Measurements from ENCODE around the gene ACTL6A. TPM values are rescaled to one million over a fixed set of nuclear protein-coding genes. Genes with fewer than 3 reads are reported as not detected.
"Not testable (repeated sequence)": the region's sequence is repeated elsewhere in the genome, so short reads cannot be mapped to it uniquely, and the experiment has no call there.

The ACTL6A gene
- 139 and 155 TPM in 2 replicates for total RNA-seq (ENCODE audit: low replicate concordance)

- TF ChIP-seq EZH2 (IDR thresholded peaks at IDR 0.05) (no peak), EZH2phosphoT487 (IDR thresholded peaks at IDR 0.05) (no peak)
- TF ChIP-seq, protein P1, sequence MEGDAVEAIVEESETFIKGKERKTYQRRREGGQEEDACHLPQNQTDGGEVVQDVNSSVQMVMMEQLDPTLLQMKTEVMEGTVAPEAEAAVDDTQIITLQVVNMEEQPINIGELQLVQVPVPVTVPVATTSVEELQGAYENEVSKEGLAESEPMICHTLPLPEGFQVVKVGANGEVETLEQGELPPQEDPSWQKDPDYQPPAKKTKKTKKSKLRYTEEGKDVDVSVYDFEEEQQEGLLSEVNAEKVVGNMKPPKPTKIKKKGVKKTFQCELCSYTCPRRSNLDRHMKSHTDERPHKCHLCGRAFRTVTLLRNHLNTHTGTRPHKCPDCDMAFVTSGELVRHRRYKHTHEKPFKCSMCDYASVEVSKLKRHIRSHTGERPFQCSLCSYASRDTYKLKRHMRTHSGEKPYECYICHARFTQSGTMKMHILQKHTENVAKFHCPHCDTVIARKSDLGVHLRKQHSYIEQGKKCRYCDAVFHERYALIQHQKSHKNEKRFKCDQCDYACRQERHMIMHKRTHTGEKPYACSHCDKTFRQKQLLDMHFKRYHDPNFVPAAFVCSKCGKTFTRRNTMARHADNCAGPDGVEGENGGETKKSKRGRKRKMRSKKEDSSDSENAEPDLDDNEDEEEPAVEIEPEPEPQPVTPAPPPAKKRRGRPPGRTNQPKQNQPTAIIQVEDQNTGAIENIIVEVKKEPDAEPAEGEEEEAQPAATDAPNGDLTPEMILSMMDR (IDR thresholded peaks at IDR 0.05): no peak
- no peaks in the 10 kb centered on the region for H3K9me3 Mint-ChIP-seq
- peaks cover 14% of the 10 kb centered on the region for H3K4me1 Mint-ChIP-seq
- Histone ChIP-seq H3K4me2 (peak within 1 kb of the TSS; percentile 98), H3K9ac (peak within 1 kb of the TSS; percentile 50), H3K9me3 (ENCODE audit: low read depth) (no peaks in the 10 kb centered on the region), H3K27me3 (no peaks in the 10 kb centered on the region), H3K36me3 (no peaks in the 10 kb centered on the region), H3K79me2 (ENCODE audit: low read depth) (peaks cover 43% of the 10 kb centered on the region), H4K20me1 (ENCODE audit: low read depth) (peaks cover 37% of the 10 kb centered on the region), H3K27ac (peak within 1 kb of the TSS; percentile 86), H3K4me3 (peak within 1 kb of the TSS; percentile 88), H3F3A (ENCODE audit: low read depth) (peaks cover 11% of the 10 kb centered on the region), H2AFZ (replicated peaks) (peak within 1 kb of the TSS; percentile 8), H3K4me1 (peaks cover 9% of the 10 kb centered on the region)
- H3K36me3 Mint-ChIP-seq: no peaks in the 10 kb centered on the region
- H3K27me3 Mint-ChIP-seq (ENCODE audit: insufficient read depth, low read depth): peaks cover 4% of the 10 kb centered on the region
- peak; percentile 99 for DNase-seq (ENCODE audit: low spot score)
- peak within 1 kb of the TSS; percentile 98 for H3K4me3 Mint-ChIP-seq
- H3K27ac Mint-ChIP-seq: peak within 1 kb of the TSS; percentile 97
Observed at GRCh38 chr3:179562591-179563270, at the start of gene ACTL6A. ACTL6A (plus strand) TSS chr3:179562926; CDS start chr3:179563093, 167 bp downstream.

GRCh38 chr3:179513862-179514261 lies 48.9 kb upstream of the ACTL6A start:
- no peaks in the 10 kb centered on the region for H3K79me2 ChIP-seq (ENCODE audit: low read depth)
- TF ChIP-seq, protein P1 (IDR thresholded peaks at IDR 0.05): no peak
- no peak for TF ChIP-seq EZH2 (IDR thresholded peaks at IDR 0.05)
- TF ChIP-seq EZH2phosphoT487 (IDR thresholded peaks at IDR 0.05): no peak
- no peak overlapping the region for H3K27ac ChIP-seq
- no peaks in the 10 kb centered on the region for H3F3A ChIP-seq (ENCODE audit: low read depth)
- Mint-ChIP-seq H3K36me3 (no peaks in the 10 kb centered on the region), H3K27ac (no peak overlapping the region), H3K9me3 (peaks cover 2% of the 10 kb centered on the region), H3K4me3 (no peak overlapping the region), H3K4me1 (no peaks in the 10 kb centered on the region), H3K27me3 (ENCODE audit: insufficient read depth, low read depth) (peaks cover 3% of the 10 kb centered on the region)
- H3K9ac ChIP-seq: no peak overlapping the region
- H3K4me1 ChIP-seq: peaks cover 3% of the 10 kb centered on the region
- no peaks in the 10 kb centered on the region for H3K27me3 ChIP-seq
- H3K4me2 ChIP-seq: no peak overlapping the region
- DNase-seq (ENCODE audit: low spot score): no peak
- no peak overlapping the region for H2AFZ ChIP-seq (replicated peaks)
- H3K9me3 ChIP-seq (ENCODE audit: low read depth): no peaks in the 10 kb centered on the region
- no peaks in the 10 kb centered on the region for H4K20me1 ChIP-seq (ENCODE audit: low read depth)
- no peak overlapping the region for H3K4me3 ChIP-seq
- H3K36me3 ChIP-seq: no peaks in the 10 kb centered on the region

DNA sequence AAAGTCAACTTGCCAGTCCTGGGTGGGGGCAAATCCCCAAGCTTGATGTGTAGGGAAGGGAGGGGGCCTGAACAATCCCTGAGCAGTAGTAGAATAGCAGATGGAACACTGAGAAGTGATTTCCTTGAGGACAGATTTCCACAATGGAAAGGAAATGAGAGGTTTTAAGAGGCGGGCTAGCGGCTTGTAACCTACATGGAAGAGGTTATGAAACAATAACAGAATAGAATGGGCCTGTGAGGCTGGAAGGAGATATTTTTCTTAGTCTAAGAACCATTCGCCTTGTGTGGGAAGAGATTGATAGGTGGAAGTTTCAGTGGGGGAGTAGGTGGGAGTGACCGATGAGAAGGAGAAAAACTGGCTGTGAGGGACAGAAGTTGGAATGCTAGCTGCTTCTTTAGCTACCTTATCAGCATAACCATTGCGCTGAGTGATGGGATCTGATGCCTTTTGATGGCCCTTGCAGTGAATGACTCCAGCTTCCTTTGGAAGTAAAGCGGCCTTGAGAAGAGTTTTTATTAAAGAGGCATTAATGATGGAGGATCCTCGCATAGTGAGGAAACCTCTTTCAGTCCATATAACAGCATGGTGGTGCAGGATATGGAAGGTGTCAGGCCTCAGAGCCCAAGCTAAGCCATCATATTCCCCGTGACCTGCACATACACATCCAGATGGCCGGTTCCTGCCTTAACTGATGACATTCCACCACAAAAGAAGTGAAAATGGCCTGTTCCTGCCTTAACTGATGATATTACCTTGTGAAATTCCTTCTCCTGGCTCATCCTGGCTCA lies 46.1 kb upstream of the ACTL6A start:
- H3K9me3 Mint-ChIP-seq; H3K9me3 ChIP-seq (ENCODE audit: low read depth); H3K4me1 Mint-ChIP-seq; H3K4me3 Mint-ChIP-seq; H3K27me3 Mint-ChIP-seq (ENCODE audit: insufficient read depth, low read depth); H3K9ac ChIP-seq; H3F3A ChIP-seq (ENCODE audit: low read depth); H4K20me1 ChIP-seq (ENCODE audit: low read depth); H3K4me1 ChIP-seq; H3K79me2 ChIP-seq (ENCODE audit: low read depth); H2AFZ ChIP-seq (replicated peaks); H3K27me3 ChIP-seq; H3K4me3 ChIP-seq; H3K27ac ChIP-seq; H3K4me2 ChIP-seq; H3K36me3 ChIP-seq; H3K27ac Mint-ChIP-seq; DNase-seq (ENCODE audit: low spot score); H3K36me3 Mint-ChIP-seq: not testable (repeated sequence)

GRCh38 chr3:179526482-179526881 lies 36.2 kb upstream of the ACTL6A start:
- no peak overlapping the region for H3K4me3 Mint-ChIP-seq
- H3K9me3 Mint-ChIP-seq: peaks cover 3% of the 10 kb centered on the region
- H3K36me3 ChIP-seq: no peaks in the 10 kb centered on the region
- no peaks in the 10 kb centered on the region for H3K79me2 ChIP-seq (ENCODE audit: low read depth)
- no peaks in the 10 kb centered on the region for H3K36me3 Mint-ChIP-seq
- H3K4me3 ChIP-seq: no peak overlapping the region
- H3K27me3 ChIP-seq: no peaks in the 10 kb centered on the region
- H4K20me1 ChIP-seq (ENCODE audit: low read depth): no peaks in the 10 kb centered on the region
- peak overlapping the region; percentile 59 for H3K4me2 ChIP-seq
- H3K9ac ChIP-seq: no peak overlapping the region
- H3K4me1 Mint-ChIP-seq: peaks cover 37% of the 10 kb centered on the region
- no peaks in the 10 kb centered on the region for H3K9me3 ChIP-seq (ENCODE audit: low read depth)
- peaks cover 15% of the 10 kb centered on the region for H3F3A ChIP-seq (ENCODE audit: low read depth)
- peak overlapping the region; percentile 74 for H3K27ac Mint-ChIP-seq
- peaks cover 4% of the 10 kb centered on the region for H3K27me3 Mint-ChIP-seq (ENCODE audit: insufficient read depth, low read depth)
- peaks cover 28% of the 10 kb centered on the region for H3K4me1 ChIP-seq
- H2AFZ ChIP-seq (replicated peaks): peak overlapping the region; percentile 0
- no peak for DNase-seq (ENCODE audit: low spot score)
- no peak for TF ChIP-seq EZH2phosphoT487 (IDR thresholded peaks at IDR 0.05)
- TF ChIP-seq, protein P1 (IDR thresholded peaks at IDR 0.05): no peak
- TF ChIP-seq EZH2 (IDR thresholded peaks at IDR 0.05): no peak
- H3K27ac ChIP-seq: no peak overlapping the region
